ENCODE results near the gene IGF1R. TPM values are rescaled to one million over a fixed set of nuclear protein-coding genes. Genes with fewer than 3 reads are reported as not detected.
"Not testable (repeated sequence)": the region's sequence is repeated elsewhere in the genome, so short reads cannot be mapped to it uniquely, and the experiment has no call there.

Gene IGF1R
- 10 to 100 TPM; 16.7 to 28.6 (median 25.1) TPM for total RNA-seq

- Mint-ChIP-seq H3K4me3 (peak within 1 kb of the TSS; percentile 84), H3K27me3 (ENCODE audit: low read depth) (peaks cover 38% of the 10 kb centered on the region), H3K36me3 (ENCODE audit: insufficient read depth) (no peaks in the 10 kb centered on the region), H3K4me1 (ENCODE audit: low read depth) (peaks cover 28% of the 10 kb centered on the region), H3K9me3 (no peaks in the 10 kb centered on the region)
- ATAC-seq (peak; percentile 53), DNase-seq (peak; percentile 84)
These were observed at the start of gene IGF1R for GRCh38 chr15:98647774-98648653. TSS of gene IGF1R (plus strand) at chr15:98648539. CDS start at chr15:98649582, 1,043 bp downstream.

- H3K9me3 Mint-ChIP-seq, result no peaks in the 10 kb centered on the region
- H3K4me3 Mint-ChIP-seq, result peak overlapping the region; percentile 82
- peaks cover 22% of the 10 kb centered on the region for H3K4me1 Mint-ChIP-seq (ENCODE audit: low read depth)
- no peaks in the 10 kb centered on the region for H3K36me3 Mint-ChIP-seq (ENCODE audit: insufficient read depth)
- DNase-seq (peak; percentile 12), ATAC-seq (peak; percentile 84 to 91)
- H3K27me3 Mint-ChIP-seq (ENCODE audit: low read depth), result no peaks in the 10 kb centered on the region
These were observed 48.2 kb upstream of the IGF1R start for GRCh38 chr15:98599909-98600691.

GRCh38 chr15:98604983-98605382, 43.4 kb upstream of the IGF1R start:
- H3K4me3 Mint-ChIP-seq, result no peak overlapping the region
- DNase-seq, result no peak

GRCh38 chr15:98609144-98609852, 39.0 kb upstream of the IGF1R start:
- H3K36me3 Mint-ChIP-seq (ENCODE audit: insufficient read depth), result no peaks in the 10 kb centered on the region
- no peak overlapping the region for H3K4me3 Mint-ChIP-seq
- ATAC-seq, result no peak
- no peak for DNase-seq
- peaks cover 5% of the 10 kb centered on the region for H3K4me1 Mint-ChIP-seq (ENCODE audit: low read depth)
- H3K9me3 Mint-ChIP-seq, result no peaks in the 10 kb centered on the region
- H3K27me3 Mint-ChIP-seq (ENCODE audit: low read depth), result no peaks in the 10 kb centered on the region

More at GRCh38 chr15:98604983-98605382, 43.4 kb upstream of the IGF1R start:
- no peaks in the 10 kb centered on the region for H3K27me3 Mint-ChIP-seq (ENCODE audit: low read depth)
- H3K4me1 Mint-ChIP-seq (ENCODE audit: low read depth), result peaks cover 8% of the 10 kb centered on the region
- no peaks in the 10 kb centered on the region for H3K9me3 Mint-ChIP-seq
- ATAC-seq, result no peak
- no peaks in the 10 kb centered on the region for H3K36me3 Mint-ChIP-seq (ENCODE audit: insufficient read depth)

- no peaks in the 10 kb centered on the region for H3K36me3 Mint-ChIP-seq (ENCODE audit: insufficient read depth)
- no peaks in the 10 kb centered on the region for H3K9me3 Mint-ChIP-seq
- H3K27me3 Mint-ChIP-seq (ENCODE audit: low read depth), result no peaks in the 10 kb centered on the region
- ATAC-seq, result no peak
- H3K4me3 Mint-ChIP-seq, result no peak overlapping the region
- peaks cover 5% of the 10 kb centered on the region for H3K4me1 Mint-ChIP-seq (ENCODE audit: low read depth)
- DNase-seq, result no peak
These were observed 37.3 kb upstream of the IGF1R start for GRCh38 chr15:98610991-98611390.

- peaks cover 3% of the 10 kb centered on the region for H3K27me3 Mint-ChIP-seq (ENCODE audit: low read depth)
- DNase-seq (no peak), ATAC-seq (no peak)
- H3K9me3 Mint-ChIP-seq, result no peaks in the 10 kb centered on the region
- H3K36me3 Mint-ChIP-seq (ENCODE audit: insufficient read depth), result no peaks in the 10 kb centered on the region
- H3K4me1 Mint-ChIP-seq (ENCODE audit: low read depth), result peaks cover 5% of the 10 kb centered on the region
- H3K4me3 Mint-ChIP-seq, result no peak overlapping the region
These were observed 36.5 kb upstream of the IGF1R start for GRCh38 chr15:98611808-98612207.

GRCh38 chr15:98612490-98613110, 35.7 kb upstream of the IGF1R start:
- DNase-seq (no peak), ATAC-seq (no peak)
- Mint-ChIP-seq H3K9me3 (no peaks in the 10 kb centered on the region), H3K4me1 (ENCODE audit: low read depth) (peaks cover 5% of the 10 kb centered on the region), H3K27me3 (ENCODE audit: low read depth) (peaks cover 3% of the 10 kb centered on the region), H3K4me3 (peak overlapping the region; percentile 4), H3K36me3 (ENCODE audit: insufficient read depth) (no peaks in the 10 kb centered on the region)

GRCh38 chr15:98614681-98615080, 33.7 kb upstream of the IGF1R start:
- ATAC-seq (no peak), DNase-seq (no peak)
- Mint-ChIP-seq H3K4me3 (no peak overlapping the region), H3K27me3 (ENCODE audit: low read depth) (peaks cover 7% of the 10 kb centered on the region), H3K9me3 (no peaks in the 10 kb centered on the region), H3K4me1 (ENCODE audit: low read depth) (peaks cover 5% of the 10 kb centered on the region), H3K36me3 (ENCODE audit: insufficient read depth) (no peaks in the 10 kb centered on the region)

GRCh38 chr15:98616397-98616796, 31.9 kb upstream of the IGF1R start:
- no peak for DNase-seq
- H3K36me3 Mint-ChIP-seq (ENCODE audit: insufficient read depth), result no peaks in the 10 kb centered on the region
- peaks cover 5% of the 10 kb centered on the region for H3K4me1 Mint-ChIP-seq (ENCODE audit: low read depth)
- H3K27me3 Mint-ChIP-seq (ENCODE audit: low read depth), result peaks cover 18% of the 10 kb centered on the region
- ATAC-seq, result no peak
- H3K9me3 Mint-ChIP-seq, result no peaks in the 10 kb centered on the region
- H3K4me3 Mint-ChIP-seq, result no peak overlapping the region

GRCh38 chr15:98617328-98617980, 30.9 kb upstream of the IGF1R start:
- H3K4me1 Mint-ChIP-seq (ENCODE audit: low read depth), result peaks cover 5% of the 10 kb centered on the region
- no peak overlapping the region for H3K4me3 Mint-ChIP-seq
- peaks cover 20% of the 10 kb centered on the region for H3K27me3 Mint-ChIP-seq (ENCODE audit: low read depth)
- no peaks in the 10 kb centered on the region for H3K36me3 Mint-ChIP-seq (ENCODE audit: insufficient read depth)
- ATAC-seq (no peak), DNase-seq (no peak)
- H3K9me3 Mint-ChIP-seq, result no peaks in the 10 kb centered on the region

- ATAC-seq; H3K9me3 Mint-ChIP-seq; H3K4me1 Mint-ChIP-seq (ENCODE audit: low read depth); H3K36me3 Mint-ChIP-seq (ENCODE audit: insufficient read depth); H3K4me3 Mint-ChIP-seq; DNase-seq: not testable (repeated sequence)
- peaks cover 20% of the 10 kb centered on the region for H3K27me3 Mint-ChIP-seq (ENCODE audit: low read depth)
These were observed 29.8 kb upstream of the IGF1R start for GRCh38 chr15:98618576-98618975.

- no peaks in the 10 kb centered on the region for H3K9me3 Mint-ChIP-seq
- DNase-seq, result no peak
- peaks cover 20% of the 10 kb centered on the region for H3K27me3 Mint-ChIP-seq (ENCODE audit: low read depth)
- no peaks in the 10 kb centered on the region for H3K36me3 Mint-ChIP-seq (ENCODE audit: insufficient read depth)
- ATAC-seq, result no peak
- H3K4me1 Mint-ChIP-seq (ENCODE audit: low read depth), result no peaks in the 10 kb centered on the region
- no peak overlapping the region for H3K4me3 Mint-ChIP-seq
These were observed 28.3 kb upstream of the IGF1R start for GRCh38 chr15:98620020-98620419.

GRCh38 chr15:98621021-98621420, 27.3 kb upstream of the IGF1R start:
- no peak for ATAC-seq
- DNase-seq, result no peak
- Mint-ChIP-seq H3K36me3 (ENCODE audit: insufficient read depth) (no peaks in the 10 kb centered on the region), H3K9me3 (no peaks in the 10 kb centered on the region), H3K4me1 (ENCODE audit: low read depth) (no peaks in the 10 kb centered on the region), H3K27me3 (ENCODE audit: low read depth) (peaks cover 20% of the 10 kb centered on the region), H3K4me3 (no peak overlapping the region)

All from activated T-cell treated with anti-CD3 and anti-CD28 coated beads, Interleukin-2, amount 50 U/mL, for 4 hours (primary cell).